ENCODE data around the gene RPS5.

- TF ChIP-seq CTCF (IDR thresholded peaks at IDR 0.05; ENCODE audit: low read depth, low read length) (no peak), EZH2phosphoT487 (IDR thresholded peaks at IDR 0.05; ENCODE audit: low read depth) (no peak)
Observed at GRCh38 chr19:58407658-58408151, 20.6 kb downstream of the RPS5 start.

Measured in OCI-LY3 (cell line).